Right cardiac atrium (tissue), 5 donors: ENCODE data around the gene MED13L. TPM values are rescaled to one million over a fixed set of nuclear protein-coding genes. Genes with fewer than 3 reads are reported as not detected.
A peak's percentile ranks its signal among the peaks of the same experiment; 100 is the strongest.

Experiments used
- ATAC-seq, 2 donors: fragments of 200-7000 bp; cut with Tn5 transposase; one replicate each; pipeline versions ENCODE4 v1.8.0 to v1.9.1; 2020; ENCODE audit warnings: moderate library complexity in 2 of 2, mild to moderate bottlenecking in 1 of 2
- DNase-seq, 3 donors: peaks; one replicate each; pipeline ENCODE4 v3.0.0-alpha.2; 2020
- H3K27ac ChIP-seq: one replicate; pipeline ENCODE4 v1.5.1; 2013; ENCODE audit warnings: mild to moderate bottlenecking, low read length, control low read depth, moderate library complexity
- H3K27me3 ChIP-seq: one replicate; pipeline ENCODE4 v1.6.1; 2013; ENCODE audit not compliant: control insufficient read depth, insufficient read depth
- H3K4me1 ChIP-seq: one replicate; pipeline ENCODE4 v1.6.1; 2013; ENCODE audit warnings: low read length; ENCODE audit not compliant: control insufficient read depth, insufficient read depth
- H3K4me3 ChIP-seq: one replicate; pipeline ENCODE4 v1.5.1; 2013; ENCODE audit warnings: low read length, control low read depth
- H3K9me3 ChIP-seq: one replicate; pipeline ENCODE4 v1.6.1; 2013; ENCODE audit warnings: low read length; ENCODE audit not compliant: control insufficient read depth
- WGBS: extraction: QIAGEN DNeasy Blood & Tissue Kit; methylation state at CpG from one replicate; pipeline ENCODE4 v1.1.7; 2013; 5-methylcytosine and 5-hydroxymethylcytosine counted together
- intact Hi-C, 4 donors: fragments of 100-400 bp; cut with DNase I; formaldehyde crosslinking; loops; one replicate each; pipeline versions ENCODE4 v1.11.0 to v1.14.0; 2022 to 2023
- polyA plus RNA-seq: library from polyadenylated mRNA; stranded (reverse); fragments of 200-250 nt; gene quantifications from one replicate; pipeline ENCODE4 v1.2.3, GENCODE V29; 2013
- total RNA-seq, 4 donors: library from RNA; stranded (reverse); fragmentation: NEBNext Ultra II Directional; extraction: Animal tissue kit (Norgen Biotek cat#: 25700); gene quantifications; one replicate each; pipeline ENCODE4 v1.2.1, GENCODE V29; 2021
- donor health status: healthy with polysubstance abuse.
- donor health status: DM: no; HTN: yes; CAD: no.
- donor health status: DM: no; HTN: no; CAD: no.
- donor health status: DM: no; HTN: yes; CAD: no; lungs with severe emphysema.
- donor health status: DM: yes; HTN: yes; CAD: no.

Gene MED13L
- total and polyA plus RNA-seq, 5 donors: 15.6 to 73.5 (median 69.0) TPM

DNA sequence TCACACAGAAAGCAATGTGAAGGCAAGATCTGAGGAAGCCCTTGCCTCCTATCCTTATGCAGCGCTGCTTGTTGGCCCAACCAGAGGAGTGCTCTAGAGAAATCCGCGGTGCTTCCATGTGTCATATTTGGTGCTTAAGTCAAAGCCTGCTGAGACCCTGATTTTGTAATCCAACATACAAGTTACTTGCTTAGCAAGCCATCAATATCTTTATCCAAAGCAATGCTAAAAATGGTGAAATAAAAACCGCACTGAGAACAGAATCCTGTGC lies 250.0 kb downstream of the MED13L start:
- Histone ChIP-seq H3K27ac (no peak overlapping the region), H3K4me3 (no peak overlapping the region), H3K9me3 (no peaks in the 10 kb centered on the region), H3K27me3 (no peaks in the 10 kb centered on the region), H3K4me1 (no peaks in the 10 kb centered on the region)
- intact Hi-C loops: no loop called here
- ATAC-seq: no peak
- no peak for DNase-seq
- 96% methylated on average over 4 of the region's 4 CpGs for WGBS

DNA sequence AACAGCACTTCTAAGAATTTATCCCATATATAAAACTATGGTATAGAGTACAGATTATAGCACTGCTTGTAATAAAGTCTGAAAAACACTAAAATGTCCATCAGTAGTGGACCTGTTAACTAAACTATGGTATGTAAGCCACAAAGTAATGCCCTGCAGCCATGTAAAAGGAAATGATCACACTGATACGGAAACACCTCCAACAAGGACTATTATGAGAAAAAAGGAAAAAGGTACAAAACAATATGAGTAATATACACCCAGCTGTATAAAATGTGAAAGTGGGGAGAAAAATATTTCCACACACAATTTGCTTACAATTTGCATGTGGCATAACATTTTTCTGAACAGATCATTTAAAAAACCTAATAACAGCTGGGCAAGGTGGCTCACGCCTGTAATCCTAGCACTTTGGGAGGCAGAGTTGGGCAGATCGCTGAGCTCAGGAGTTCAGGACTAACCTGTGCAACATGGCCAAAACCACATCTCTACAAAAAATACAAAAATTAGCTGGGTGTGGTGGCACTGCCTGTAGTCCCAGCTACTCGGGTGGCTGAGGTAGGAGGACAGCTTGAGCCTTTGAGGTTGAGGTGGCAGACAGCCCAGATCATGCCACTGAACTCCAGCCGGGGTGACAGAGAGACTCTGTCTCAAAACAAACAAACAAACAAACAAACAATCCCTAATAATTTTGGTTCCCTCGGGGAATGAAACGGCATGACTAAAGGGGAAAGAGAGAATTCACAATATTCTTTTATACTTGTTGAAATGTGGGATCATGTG lies 250.5 kb downstream of the MED13L start:
- no peaks in the 10 kb centered on the region for H3K9me3 ChIP-seq
- H3K27me3 ChIP-seq: no peaks in the 10 kb centered on the region
- ATAC-seq (no peak), DNase-seq (no peak)
- no peak overlapping the region for H3K4me3 ChIP-seq
- no peaks in the 10 kb centered on the region for H3K4me1 ChIP-seq
- 76% methylated on average over 7 of the region's 7 CpGs for WGBS
- no peak overlapping the region for H3K27ac ChIP-seq
- intact Hi-C loops: no loop called here

- intact Hi-C loops: no loop called here
- H3K4me3 ChIP-seq: no peak overlapping the region
- DNase-seq (no peak), ATAC-seq (no peak)
- no peaks in the 10 kb centered on the region for H3K9me3 ChIP-seq
- H3K27ac ChIP-seq: no peak overlapping the region
- H3K4me1 ChIP-seq: no peaks in the 10 kb centered on the region
- no peaks in the 10 kb centered on the region for H3K27me3 ChIP-seq
Observed at GRCh38 chr12:116026346-116026745, 251.1 kb downstream of the MED13L start.

GRCh38 chr12:116024769-116025168 lies 252.7 kb downstream of the MED13L start:
- Histone ChIP-seq H3K27me3 (no peaks in the 10 kb centered on the region), H3K4me3 (no peak overlapping the region), H3K9me3 (no peaks in the 10 kb centered on the region), H3K4me1 (no peaks in the 10 kb centered on the region), H3K27ac (no peak overlapping the region)
- DNase-seq (no peak), ATAC-seq (no peak)
- WGBS: 60% methylated on average over 2 of the region's 2 CpGs
- intact Hi-C loops: no loop called here

- no peak overlapping the region for H3K4me3 ChIP-seq
- H3K9me3 ChIP-seq: no peaks in the 10 kb centered on the region
- H3K4me1 ChIP-seq: peaks cover 2% of the 10 kb centered on the region
- DNase-seq: no peak
- no peaks in the 10 kb centered on the region for H3K27me3 ChIP-seq
- no peak overlapping the region for H3K27ac ChIP-seq
- intact Hi-C loops: loop anchor here in 3 of 4 donors (5.0 to 10.0 kb wide), 3 partner anchors 215 to 585 kb away; no protein-coding TSS in a partner anchor
- ATAC-seq: peak in 1 of 2 donors; percentile 45
Observed at GRCh38 chr12:116019415-116019814, 258.1 kb downstream of the MED13L start.

GRCh38 chr12:116018282-116018681 lies 259.2 kb downstream of the MED13L start:
- 16% methylated on average over 2 of the region's 2 CpGs for WGBS
- no peak for DNase-seq
- intact Hi-C loops: loop anchor here in 3 of 4 donors (5.0 to 10.0 kb wide), 3 partner anchors 217 to 587 kb away; no protein-coding TSS in a partner anchor
- Histone ChIP-seq H3K4me3 (no peak overlapping the region), H3K4me1 (peaks cover 2% of the 10 kb centered on the region), H3K27me3 (no peaks in the 10 kb centered on the region), H3K27ac (no peak overlapping the region), H3K9me3 (no peaks in the 10 kb centered on the region)
- no peak for ATAC-seq

- no peak overlapping the region for H3K4me3 ChIP-seq
- H3K4me1 ChIP-seq: peaks cover 2% of the 10 kb centered on the region
- no peak overlapping the region for H3K27ac ChIP-seq
- WGBS: 49% methylated on average over 1 of the region's 1 CpG
- no peak for DNase-seq
- intact Hi-C loops: loop anchor here in 3 of 4 donors (5.0 to 10.0 kb wide), 3 partner anchors 219 to 589 kb away; no protein-coding TSS in a partner anchor
- H3K9me3 ChIP-seq: no peaks in the 10 kb centered on the region
- H3K27me3 ChIP-seq: no peaks in the 10 kb centered on the region
- peak; percentile 79 to 87 for ATAC-seq
Observed at GRCh38 chr12:116015525-116015924, 262.0 kb downstream of the MED13L start.

- Histone ChIP-seq H3K4me1 (peaks cover 2% of the 10 kb centered on the region), H3K4me3 (no peak overlapping the region), H3K27me3 (no peaks in the 10 kb centered on the region), H3K9me3 (no peaks in the 10 kb centered on the region), H3K27ac (no peak overlapping the region)
- ATAC-seq (no peak), DNase-seq (no peak)
- WGBS: 93% methylated on average over 3 of the region's 3 CpGs
- intact Hi-C loops: loop anchor here (5.0 to 10.0 kb wide), 3 partner anchors 222 to 592 kb away; no protein-coding TSS in a partner anchor
Observed at GRCh38 chr12:116012757-116013156, 264.7 kb downstream of the MED13L start.

GRCh38 chr12:116011217-116011616 lies 266.3 kb downstream of the MED13L start:
- peaks cover 2% of the 10 kb centered on the region for H3K4me1 ChIP-seq
- H3K4me3 ChIP-seq: no peak overlapping the region
- intact Hi-C loops: loop anchor here (5.0 to 10.0 kb wide), 3 partner anchors 224 to 594 kb away; no protein-coding TSS in a partner anchor
- WGBS: 96% methylated on average over 3 of the region's 3 CpGs
- no peaks in the 10 kb centered on the region for H3K27me3 ChIP-seq
- no peak for ATAC-seq
- no peaks in the 10 kb centered on the region for H3K9me3 ChIP-seq
- H3K27ac ChIP-seq: no peak overlapping the region
- no peak for DNase-seq

- ATAC-seq (no peak), DNase-seq (no peak)
- 97% methylated on average over 3 of the region's 3 CpGs for WGBS
- intact Hi-C loops: loop anchor here (5.0 to 10.0 kb wide), 3 partner anchors 224 to 594 kb away; no protein-coding TSS in a partner anchor
- no peak overlapping the region for H3K4me3 ChIP-seq
- H3K4me1 ChIP-seq: peaks cover 2% of the 10 kb centered on the region
- H3K27me3 ChIP-seq: no peaks in the 10 kb centered on the region
- no peak overlapping the region for H3K27ac ChIP-seq
- no peaks in the 10 kb centered on the region for H3K9me3 ChIP-seq
Observed at GRCh38 chr12:116010467-116010866, 267.0 kb downstream of the MED13L start.

DNA sequence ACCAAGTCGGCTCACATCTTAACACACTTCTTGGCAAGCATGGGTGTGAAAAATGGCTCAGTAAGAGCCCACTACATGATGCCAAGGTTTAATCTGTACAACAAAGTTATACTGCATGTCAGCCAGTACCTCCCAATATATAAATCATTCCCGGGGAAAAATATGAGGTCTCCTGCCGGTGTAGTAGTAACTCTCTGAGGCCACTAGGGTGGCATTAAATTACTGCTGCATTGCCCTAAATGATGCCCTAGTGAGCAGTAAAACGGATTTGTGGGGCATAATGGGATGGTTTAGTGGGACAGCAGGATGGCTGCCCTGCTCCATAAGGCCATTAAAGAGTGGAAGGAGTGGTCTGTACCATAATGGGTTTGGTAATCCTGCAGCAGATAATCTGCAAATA lies 267.7 kb downstream of the MED13L start:
- Histone ChIP-seq H3K4me3 (no peak overlapping the region), H3K9me3 (no peaks in the 10 kb centered on the region), H3K27me3 (no peaks in the 10 kb centered on the region), H3K27ac (no peak overlapping the region), H3K4me1 (peaks cover 2% of the 10 kb centered on the region)
- DNase-seq: no peak
- intact Hi-C loops: loop anchor here (5.0 to 10.0 kb wide), 4 partner anchors 225 to 595 kb away; no protein-coding TSS in a partner anchor
- 61% methylated on average over 4 of the region's 4 CpGs for WGBS
- no peak for ATAC-seq
